CD14-positive monocyte (primary cell): ENCODE results near the gene SLCO3A1. TPM values are rescaled to one million over a fixed set of nuclear protein-coding genes. Genes with fewer than 3 reads are reported as not detected.

ENCODE experiments used
- DNase-seq, 3 donors: peaks; one replicate each; pipeline ENCODE4 v3.0.0-alpha.2; 2011 to 2022
- H2AFZ ChIP-seq: 2 replicates; pipeline ENCODE4 v1.6.0; 2012; ENCODE audit warnings: mild to moderate bottlenecking, low read depth, low read length, inconsistent platforms; ENCODE audit not compliant: insufficient read depth, poor library complexity, severe bottlenecking
- H3K27ac ChIP-seq, 2 donors: 1 replicate in 1 of 2; 2 replicates in 1 of 2; pipeline ENCODE4 v1.5.1; 2012 to 2013; ENCODE audit warnings: low read length in 2 of 2, control low read depth in 1 of 2, inconsistent platforms in 1 of 2, low read depth in 1 of 2, mild to moderate bottlenecking in 1 of 2
- H3K27me3 ChIP-seq, 2 donors: one replicate each; pipeline versions ENCODE4 v1.6.0 to v1.6.1; 2011 to 2013; ENCODE audit warnings: low read length in 2 of 2; ENCODE audit not compliant: control insufficient read depth in 2 of 2, insufficient read depth in 2 of 2
- H3K36me3 ChIP-seq, 2 donors: replicated peaks in 1 of 2; 1 replicate in 1 of 2; 2 replicates in 1 of 2; pipeline versions ENCODE4 v1.5.1 to v1.6.1; 2012 to 2013; ENCODE audit warnings: low read length in 2 of 2, control low read depth in 1 of 2, inconsistent platforms in 1 of 2, mild to moderate bottlenecking in 1 of 2; ENCODE audit not compliant: insufficient read depth in 2 of 2, control insufficient read depth in 1 of 2
- H3K4me1 ChIP-seq, 2 donors: 1 replicate in 1 of 2; 2 replicates in 1 of 2; pipeline versions ENCODE4 v1.5.1 to v1.6.1; 2012 to 2013; ENCODE audit warnings: low read length in 2 of 2, control low read depth in 1 of 2, inconsistent platforms in 1 of 2, mild to moderate bottlenecking in 1 of 2, moderate library complexity in 1 of 2; ENCODE audit not compliant: insufficient read depth in 2 of 2, control insufficient read depth in 1 of 2
- H3K4me2 ChIP-seq: replicated peaks from 2 replicates; pipeline ENCODE3; 2012; ENCODE audit warnings: low read length, moderate library complexity, mild to moderate bottlenecking; ENCODE audit not compliant: poor library complexity, severe bottlenecking; ENCODE audit errors: extremely low read depth
- H3K4me3 ChIP-seq, 3 experiments: fragments of 200-600 bp in 1 of 3; sonication (generic) in 1 of 3; replicated peaks in 1 of 3; 1 replicate in 2 of 3; 2 replicates in 1 of 3; pipeline ENCODE4 v1.5.1; 2011 to 2013; ENCODE audit warnings: low read length in 3 of 3, mild to moderate bottlenecking in 3 of 3, control low read depth in 2 of 3, low read depth in 2 of 3, inconsistent platforms in 1 of 3, moderate library complexity in 1 of 3
- H3K79me2 ChIP-seq: 2 replicates; pipeline ENCODE4 v1.6.0; 2012; ENCODE audit warnings: mild to moderate bottlenecking, control low read depth, inconsistent platforms, low read length, moderate library complexity; ENCODE audit not compliant: insufficient read depth
- H3K9ac ChIP-seq: 2 replicates; pipeline ENCODE4 v1.6.0; 2017; ENCODE audit warnings: low read length, mild to moderate bottlenecking; ENCODE audit not compliant: insufficient read depth, poor library complexity, severe bottlenecking
- H3K9me3 ChIP-seq, 2 donors: replicated peaks in 1 of 2; 1 replicate in 1 of 2; 2 replicates in 1 of 2; pipeline versions ENCODE4 v1.5.1 to v1.6.1; 2012 to 2013; ENCODE audit warnings: low read length in 2 of 2, control low read depth in 1 of 2; ENCODE audit not compliant: control insufficient read depth in 1 of 2, insufficient read depth in 1 of 2
- H4K20me1 ChIP-seq: 2 replicates; pipeline ENCODE4 v1.6.0; 2012; ENCODE audit warnings: mild to moderate bottlenecking, low read length, control low read depth, moderate library complexity; ENCODE audit not compliant: insufficient read depth
- H3K27ac Mint-ChIP-seq, 7 donors: one replicate each; pipeline ENCODE4 v1.8.0; 2020; ENCODE audit warnings: mild to moderate bottlenecking in 7 of 7, mixed read lengths in 7 of 7, moderate library complexity in 6 of 7, inconsistent platforms in 2 of 7
- H3K27me3 Mint-ChIP-seq, 3 donors: one replicate each; pipeline ENCODE4 v1.8.0; 2021 to 2022; ENCODE audit warnings: low read depth in 3 of 3, mild to moderate bottlenecking in 3 of 3, mixed read lengths in 3 of 3, moderate library complexity in 3 of 3, inconsistent platforms in 1 of 3
- H3K36me3 Mint-ChIP-seq, 2 donors: one replicate each; pipeline ENCODE4 v1.8.0; 2020; ENCODE audit warnings: mixed read lengths in 2 of 2, inconsistent platforms in 1 of 2, mild to moderate bottlenecking in 1 of 2
- H3K4me1 Mint-ChIP-seq: one replicate; pipeline ENCODE4 v1.8.0; 2020; ENCODE audit warnings: mild to moderate bottlenecking, mixed read lengths
- H3K4me3 Mint-ChIP-seq, 2 donors: one replicate each; pipeline ENCODE4 v1.8.0; 2020; ENCODE audit warnings: mild to moderate bottlenecking in 2 of 2, mixed read lengths in 2 of 2, moderate library complexity in 1 of 2
- H3K9me3 Mint-ChIP-seq, 7 donors: one replicate each; pipeline ENCODE4 v1.8.0; 2020 to 2022; ENCODE audit warnings: mixed read lengths in 7 of 7, mild to moderate bottlenecking in 6 of 7, moderate library complexity in 6 of 7, inconsistent platforms in 2 of 7
- CTCF ChIP-seq: fragments of 200-600 bp; IDR thresholded peaks from one replicate; pipeline ENCODE4 v1.8.0; 2022; ENCODE audit warnings: antibody characterized with exemption, mild to moderate bottlenecking
- WGBS: methylation state at CpG from one replicate; pipeline ENCODE4 v1.1.5; 2013; ENCODE audit warnings: missing lambda C conversion rate; ENCODE audit not compliant: insufficient coverage; 5-methylcytosine and 5-hydroxymethylcytosine counted together
- intact Hi-C, 2 donors: fragments of 100-400 bp; cut with micrococcal nuclease; formaldehyde crosslinking; loops; one replicate each; pipeline versions ENCODE4 v1.15.0 to v1.15.1; 2023
- polyA plus RNA-seq, 3 donors: library from polyadenylated mRNA; depleted of rRNA in 1 of 3; unstranded in 2 of 3; stranded (reverse) in 1 of 3; fragments of 300-500 nt in 2 of 3; fragments of >200 nt in 1 of 3; fragmentation: Illumina TruSeq in 2 of 3; gene quantifications; 1 replicate in 2 of 3; 2 replicates in 1 of 3; pipeline ENCODE4 v1.2.3, GENCODE V29; 2012 to 2021

Gene SLCO3A1
- polyA plus RNA-seq, 3 donors = 53.7 to 76.2 (median 62.8) TPM

- Mint-ChIP-seq H3K27ac (no peak overlapping the region), H3K36me3 (peaks cover 91 to 96% of the 10 kb centered on the region in 2 donors), H3K4me1 (no peaks in the 10 kb centered on the region), H3K27me3 (no peaks in the 10 kb centered on the region), H3K4me3 (no peak overlapping the region), H3K9me3 (no peaks in the 10 kb centered on the region)
- Histone ChIP-seq H3K36me3 (peaks cover 76 to 100% of the 10 kb centered on the region in 2 donors), H2AFZ (no peak overlapping the region), H3K27me3 (no peaks in the 10 kb centered on the region), H3K9ac (no peak overlapping the region), H3K4me2 (no peak overlapping the region), H3K4me3 (no peak overlapping the region), H4K20me1 (peaks cover 35% of the 10 kb centered on the region), H3K4me1 (no peaks in the 10 kb centered on the region), H3K27ac (no peak overlapping the region), H3K9me3 (no peaks in the 10 kb centered on the region), H3K79me2 (no peaks in the 10 kb centered on the region)
- no peak for DNase-seq
- 96% methylated on average over 4 of the region's 4 CpGs for WGBS
- TF ChIP-seq CTCF = no peak
- intact Hi-C loops = no loop called here
These were observed 295.5 kb downstream of the SLCO3A1 start for GRCh38 chr15:92149029-92149428.

GRCh38 chr15:92149465-92149864 is 296.0 kb downstream of the SLCO3A1 start:
- Histone ChIP-seq H3K36me3 (peaks cover 78 to 100% of the 10 kb centered on the region in 2 donors), H2AFZ (no peak overlapping the region), H3K79me2 (no peaks in the 10 kb centered on the region), H4K20me1 (peaks cover 30% of the 10 kb centered on the region), H3K9ac (no peak overlapping the region), H3K4me2 (no peak overlapping the region), H3K9me3 (no peaks in the 10 kb centered on the region), H3K27ac (no peak overlapping the region), H3K27me3 (no peaks in the 10 kb centered on the region), H3K4me1 (no peaks in the 10 kb centered on the region), H3K4me3 (no peak overlapping the region)
- Mint-ChIP-seq H3K9me3 (no peaks in the 10 kb centered on the region), H3K4me1 (no peaks in the 10 kb centered on the region), H3K36me3 (peaks cover 95 to 97% of the 10 kb centered on the region in 2 donors), H3K4me3 (no peak overlapping the region), H3K27ac (no peak overlapping the region), H3K27me3 (no peaks in the 10 kb centered on the region)
- 98% methylated on average over 3 of the region's 6 CpGs for WGBS
- no peak for TF ChIP-seq CTCF
- DNase-seq = no peak
- intact Hi-C loops = no loop called here
